Central memory CD8-positive, alpha-beta T cell (primary cell): ENCODE results near the gene ADIPOR1.
"Not testable (repeated sequence)": the region's sequence is repeated elsewhere in the genome, so short reads cannot be mapped to it uniquely, and the experiment has no call there.

Experiments
- ATAC-seq: fragments of 150-1000 bp; cut with Tn5 transposase; replicated peaks from 2 replicates; pipeline ENCODE4 v1.10.0; 2022; ENCODE audit warnings: mild to moderate bottlenecking, moderate FRiP score, moderate number of reproducible peaks; ENCODE audit not compliant: poor library complexity, severe bottlenecking; ENCODE audit errors: extremely low read depth
- DNase-seq, 2 donors: peaks; one replicate each; pipeline ENCODE4 v3.0.0; 2021; ENCODE audit warnings: low spot score in 2 of 2
- H3K27ac Mint-ChIP-seq: one replicate; pipeline ENCODE4 v1.8.0; 2022; ENCODE audit warnings: low read depth, mild to moderate bottlenecking, moderate library complexity, mixed read lengths
- H3K27me3 Mint-ChIP-seq: one replicate; pipeline ENCODE4 v1.8.0; 2022; ENCODE audit warnings: mixed read lengths
- H3K36me3 Mint-ChIP-seq: one replicate; pipeline ENCODE4 v1.8.0; 2022; ENCODE audit warnings: mild to moderate bottlenecking, moderate library complexity, mixed read lengths; ENCODE audit not compliant: insufficient read depth
- H3K4me1 Mint-ChIP-seq: one replicate; pipeline ENCODE4 v1.8.0; 2022; ENCODE audit warnings: mixed read lengths
- H3K4me3 Mint-ChIP-seq: one replicate; pipeline ENCODE4 v1.8.0; 2022; ENCODE audit warnings: mild to moderate bottlenecking, moderate library complexity, mixed read lengths
- H3K9me3 Mint-ChIP-seq: one replicate; pipeline ENCODE4 v1.8.0; 2022; ENCODE audit warnings: mixed read lengths

ADIPOR1 gene

GRCh38 chr1:202915146-202915545, 43.0 kb downstream of the ADIPOR1 start:
- DNase-seq (no peak), ATAC-seq (no peak)
- Mint-ChIP-seq H3K9me3 (no peaks in the 10 kb centered on the region), H3K4me3 (no peak overlapping the region), H3K4me1 (peaks cover 19% of the 10 kb centered on the region), H3K27me3 (no peaks in the 10 kb centered on the region), H3K36me3 (peaks cover 61% of the 10 kb centered on the region), H3K27ac (no peak overlapping the region)

- H3K27ac Mint-ChIP-seq, DNase-seq, H3K27me3 Mint-ChIP-seq, H3K9me3 Mint-ChIP-seq, ATAC-seq, H3K4me3 Mint-ChIP-seq: not testable (repeated sequence)
- H3K36me3 Mint-ChIP-seq: peaks cover 50% of the 10 kb centered on the region
- H3K4me1 Mint-ChIP-seq: peaks cover 19% of the 10 kb centered on the region
These were observed 45.6 kb downstream of the ADIPOR1 start for GRCh38 chr1:202912476-202912875.

- Mint-ChIP-seq H3K4me1 (peaks cover 19% of the 10 kb centered on the region), H3K36me3 (peaks cover 37% of the 10 kb centered on the region), H3K4me3 (no peak overlapping the region), H3K27ac (no peak overlapping the region), H3K9me3 (no peaks in the 10 kb centered on the region), H3K27me3 (no peaks in the 10 kb centered on the region)
- ATAC-seq (no peak), DNase-seq (no peak)
These were observed 48.6 kb downstream of the ADIPOR1 start for GRCh38 chr1:202909494-202909893.

GRCh38 chr1:202908998-202909397, 49.1 kb downstream of the ADIPOR1 start:
- peaks cover 19% of the 10 kb centered on the region for H3K4me1 Mint-ChIP-seq

GRCh38 chr1:202905331-202905730, 52.8 kb downstream of the ADIPOR1 start:
- H3K27ac Mint-ChIP-seq: no peak overlapping the region
- ATAC-seq (no peak), DNase-seq (no peak)
- H3K9me3 Mint-ChIP-seq: no peaks in the 10 kb centered on the region
- no peaks in the 10 kb centered on the region for H3K27me3 Mint-ChIP-seq
- no peaks in the 10 kb centered on the region for H3K4me1 Mint-ChIP-seq
- H3K36me3 Mint-ChIP-seq: peaks cover 34% of the 10 kb centered on the region
- H3K4me3 Mint-ChIP-seq: no peak overlapping the region

More at GRCh38 chr1:202908998-202909397, 49.1 kb downstream of the ADIPOR1 start:
- peaks cover 34% of the 10 kb centered on the region for H3K36me3 Mint-ChIP-seq
- H3K27me3 Mint-ChIP-seq: no peaks in the 10 kb centered on the region
- no peak for ATAC-seq
- H3K9me3 Mint-ChIP-seq: no peaks in the 10 kb centered on the region
- no peak overlapping the region for H3K27ac Mint-ChIP-seq
- DNase-seq: no peak
- no peak overlapping the region for H3K4me3 Mint-ChIP-seq

- ATAC-seq, H3K9me3 Mint-ChIP-seq, DNase-seq, H3K27me3 Mint-ChIP-seq, H3K4me1 Mint-ChIP-seq, H3K4me3 Mint-ChIP-seq: not testable (repeated sequence)
- Mint-ChIP-seq H3K27ac (peak overlapping the region; percentile 70), H3K36me3 (peaks cover 26% of the 10 kb centered on the region)
These were observed 54.3 kb downstream of the ADIPOR1 start for GRCh38 chr1:202903808-202904207.

- Mint-ChIP-seq H3K9me3 (no peaks in the 10 kb centered on the region), H3K27ac (no peak overlapping the region), H3K4me3 (no peak overlapping the region), H3K36me3 (peaks cover 33% of the 10 kb centered on the region), H3K4me1 (no peaks in the 10 kb centered on the region), H3K27me3 (no peaks in the 10 kb centered on the region)
- ATAC-seq (no peak), DNase-seq (no peak)
These were observed 56.6 kb downstream of the ADIPOR1 start for GRCh38 chr1:202901555-202901954.

GRCh38 chr1:202892501-202892900, 65.6 kb downstream of the ADIPOR1 start:
- Mint-ChIP-seq H3K4me3 (no peak overlapping the region), H3K27ac (no peak overlapping the region), H3K9me3 (no peaks in the 10 kb centered on the region), H3K36me3 (peaks cover 47% of the 10 kb centered on the region), H3K4me1 (peaks cover 16% of the 10 kb centered on the region), H3K27me3 (no peaks in the 10 kb centered on the region)
- DNase-seq: no peak
- ATAC-seq: no peak
